PC-9 (cell line): ENCODE measurements around the gene MYO6.

Experiments used
- EZH2 ChIP-seq: fragments of 200-600 bp; sonication (generic); IDR thresholded peaks from 2 replicates; pipeline ENCODE4 v1.8.0; 2017; ENCODE audit warnings: antibody characterized with exemption, low read depth
- TF ChIP-seq, protein P1 (sequence below): fragments of 200-600 bp; sonication (generic); conservative IDR thresholded peaks from 2 replicates; pipeline ENCODE4 v1.6.1; 2017; ENCODE audit warnings: mixed run types, antibody characterized with exemption, mild to moderate bottlenecking, moderate library complexity

DNA sequence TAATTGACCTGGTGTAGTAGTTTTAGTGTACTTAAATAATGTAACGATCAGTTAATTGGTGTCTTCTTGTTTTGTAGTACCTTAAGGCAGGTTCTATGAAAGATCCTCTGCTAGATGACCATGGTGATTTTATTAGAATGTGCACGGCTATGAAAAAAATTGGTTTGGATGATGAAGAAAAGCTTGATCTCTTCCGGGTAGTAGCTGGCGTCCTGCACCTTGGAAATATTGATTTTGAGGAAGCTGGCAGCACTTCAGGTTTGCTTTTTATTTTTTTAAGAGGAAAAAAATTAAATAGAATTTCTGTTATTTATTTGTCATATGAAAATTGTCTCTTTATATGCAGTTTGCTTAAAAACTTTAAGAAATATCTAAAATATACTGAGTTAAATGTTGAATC is 99.2 kb downstream of the MYO6 start:
- TF ChIP-seq, protein P1, sequence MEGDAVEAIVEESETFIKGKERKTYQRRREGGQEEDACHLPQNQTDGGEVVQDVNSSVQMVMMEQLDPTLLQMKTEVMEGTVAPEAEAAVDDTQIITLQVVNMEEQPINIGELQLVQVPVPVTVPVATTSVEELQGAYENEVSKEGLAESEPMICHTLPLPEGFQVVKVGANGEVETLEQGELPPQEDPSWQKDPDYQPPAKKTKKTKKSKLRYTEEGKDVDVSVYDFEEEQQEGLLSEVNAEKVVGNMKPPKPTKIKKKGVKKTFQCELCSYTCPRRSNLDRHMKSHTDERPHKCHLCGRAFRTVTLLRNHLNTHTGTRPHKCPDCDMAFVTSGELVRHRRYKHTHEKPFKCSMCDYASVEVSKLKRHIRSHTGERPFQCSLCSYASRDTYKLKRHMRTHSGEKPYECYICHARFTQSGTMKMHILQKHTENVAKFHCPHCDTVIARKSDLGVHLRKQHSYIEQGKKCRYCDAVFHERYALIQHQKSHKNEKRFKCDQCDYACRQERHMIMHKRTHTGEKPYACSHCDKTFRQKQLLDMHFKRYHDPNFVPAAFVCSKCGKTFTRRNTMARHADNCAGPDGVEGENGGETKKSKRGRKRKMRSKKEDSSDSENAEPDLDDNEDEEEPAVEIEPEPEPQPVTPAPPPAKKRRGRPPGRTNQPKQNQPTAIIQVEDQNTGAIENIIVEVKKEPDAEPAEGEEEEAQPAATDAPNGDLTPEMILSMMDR, result no peak
- TF ChIP-seq EZH2, result no peak
